ENCODE results near the gene CDH13. TPM values are rescaled to one million over a fixed set of nuclear protein-coding genes. Genes with fewer than 3 reads are reported as not detected.

CDH13 gene
- total and polyA plus RNA-seq, 10 of the 15 experiments (the other 5 are each of a cell fraction or from before 2014, with no cell fraction given) = under 0.01 to 0.05 TPM; not detected in 8

GRCh38 chr16:83802135-83802534 is 1175.4 kb downstream of the CDH13 start:
- H3K9me3 ChIP-seq (replicated peaks; ENCODE audit: control insufficient read depth, insufficient read depth, low read length) = no peaks in the 10 kb centered on the region
- H3K4me2 ChIP-seq (ENCODE audit: control insufficient read depth, insufficient read depth) = peak overlapping the region; percentile 7; the same call in 1 of the 2 replicates
- H3K79me2 ChIP-seq (ENCODE audit: control insufficient read depth, insufficient read depth, low read length) = no peaks in the 10 kb centered on the region
- no peak overlapping the region for H3K4me3 ChIP-seq
- 0% methylated on average over 6 of the region's 6 CpGs for WGBS (ENCODE audit: insufficient coverage, insufficient replicate concordance, low lambda C conversion rate, missing lambda C conversion rate)
- ChIA-PET CTCF (no interaction called here), POLR2A (no interaction called here), RAD21 (ENCODE audit: unreplicated experiment) (no interaction called here), SMC1A (ENCODE audit: uncharacterized antibody, unreplicated experiment) (no interaction called here)
- ATAC-seq (peak; percentile 85), FAIRE-seq (no peak), DNase-seq (ENCODE audit: low read depth, low spot score) (no peak)
- no peaks in the 10 kb centered on the region for H4K20me1 ChIP-seq (ENCODE audit: control insufficient read depth, insufficient read depth)
- H3K36me3 ChIP-seq (ENCODE audit: control insufficient read depth in 2 of 2, insufficient read depth in 2 of 2, low read length in 1 of 2) = no peaks in the 10 kb centered on the region
- intact Hi-C loops (cut with micrococcal nuclease; ENCODE audit: unreplicated experiment) (no loop called here), in situ Hi-C loops (cut with MboI) (no loop called here)
- BruUV-seq (replicated peaks) = no TSS peak
- H3K4me1 ChIP-seq (ENCODE audit: control insufficient read depth, insufficient read depth, low read length) = peaks cover 4% of the 10 kb centered on the region; the same call in 1 of the 2 replicates
- no peak overlapping the region for H3K27ac ChIP-seq (ENCODE audit: control insufficient read depth, insufficient read depth)
- H3K27me3 ChIP-seq (replicated peaks in 1 of 2; ENCODE audit: control insufficient read depth in 2 of 2, insufficient read depth in 2 of 2, low read length in 1 of 2) = no peaks in the 10 kb centered on the region; a peak in 1 of 4 replicates
- H2AFZ ChIP-seq (ENCODE audit: control insufficient read depth, low read depth, low read length) = no peak overlapping the region
- H3K9ac ChIP-seq (ENCODE audit: control insufficient read depth, insufficient read depth, low read length) = no peak overlapping the region
- TF ChIP-seq TCF7 (IDR thresholded peaks at IDR 0.05; ENCODE audit: borderline replicate concordance) (no peak), IRF4 (IDR thresholded peaks at IDR 0.05; ENCODE audit: low read depth, low read length) (no peak)

GRCh38 chr16:83802554-83803205 is 1175.9 kb downstream of the CDH13 start:
- Histone ChIP-seq H3K4me3 (no peak overlapping the region), H3K4me1 (ENCODE audit: control insufficient read depth, insufficient read depth, low read length) (peaks cover 4% of the 10 kb centered on the region; the same call in 1 of the 2 replicates), H4K20me1 (ENCODE audit: control insufficient read depth, insufficient read depth) (no peaks in the 10 kb centered on the region), H2AFZ (ENCODE audit: control insufficient read depth, low read depth, low read length) (no peak overlapping the region), H3K36me3 (ENCODE audit: control insufficient read depth in 2 of 2, insufficient read depth in 2 of 2, low read length in 1 of 2) (no peaks in the 10 kb centered on the region), H3K9ac (ENCODE audit: control insufficient read depth, insufficient read depth, low read length) (no peak overlapping the region), H3K4me2 (ENCODE audit: control insufficient read depth, insufficient read depth) (0 out of 2 replicates have a peak overlapping the region, but pooled peaks have one; percentile 7), H3K27me3 (replicated peaks in 1 of 2; ENCODE audit: control insufficient read depth in 2 of 2, insufficient read depth in 2 of 2, low read length in 1 of 2) (no peaks in the 10 kb centered on the region; a peak in 1 of 4 replicates), H3K27ac (ENCODE audit: control insufficient read depth, insufficient read depth) (no peak overlapping the region), H3K79me2 (ENCODE audit: control insufficient read depth, insufficient read depth, low read length) (no peaks in the 10 kb centered on the region), H3K9me3 (replicated peaks; ENCODE audit: control insufficient read depth, insufficient read depth, low read length) (no peaks in the 10 kb centered on the region)
- SMC1A ChIA-PET (ENCODE audit: uncharacterized antibody, unreplicated experiment) = no interaction called here
- RAD21 ChIA-PET (ENCODE audit: unreplicated experiment) = no interaction called here
- in situ Hi-C loops (cut with MboI) = no loop called here
- no peak for DNase-seq (ENCODE audit: low read depth, low spot score)
- no peak for FAIRE-seq
- ATAC-seq = peak; percentile 23
- 63% methylated on average over 11 of the region's 11 CpGs for WGBS (ENCODE audit: insufficient coverage, insufficient replicate concordance, low lambda C conversion rate, missing lambda C conversion rate)
- BruUV-seq (replicated peaks) = no TSS peak
- intact Hi-C loops (cut with micrococcal nuclease; ENCODE audit: unreplicated experiment) = no loop called here
- CTCF ChIA-PET = no interaction called here
- POLR2A ChIA-PET = no interaction called here
- no peak for TF ChIP-seq BHLHE40 (IDR thresholded peaks at IDR 0.05; ENCODE audit: borderline replicate concordance in 1 of 2, low read depth in 2 of 2, low read length in 1 of 2)
- no peak for TF ChIP-seq POLR2AphosphoS2 (IDR thresholded peaks at IDR 0.05; ENCODE audit: low read depth, low read length)
- TF ChIP-seq IKZF2 (IDR thresholded peaks at IDR 0.05) = no peak
- no peak for TF ChIP-seq ZBED1 (IDR thresholded peaks at IDR 0.05; ENCODE audit: borderline replicate concordance)
- TF ChIP-seq E4F1 (IDR thresholded peaks at IDR 0.05; ENCODE audit: borderline replicate concordance, partially characterized antibody) = no peak
- no peak for TF ChIP-seq STAT1 (conservative IDR thresholded peaks at IDR 0.05)
- no peak for TF ChIP-seq PAX8 (IDR thresholded peaks at IDR 0.05)
- TF ChIP-seq NR2C1 (IDR thresholded peaks at IDR 0.05) = no peak
- TF ChIP-seq NRF1 (conservative IDR thresholded peaks at IDR 0.05; ENCODE audit: low read depth, low read length) = no peak
- no peak for TF ChIP-seq CBX5 (IDR thresholded peaks at IDR 0.05; ENCODE audit: low read depth)
- TF ChIP-seq BCL11A (IDR thresholded peaks at IDR 0.05; ENCODE audit: low read depth, low read length) = no peak
- no peak for TF ChIP-seq SIN3A (IDR thresholded peaks at IDR 0.05; ENCODE audit: low read depth, low read length)
- no peak for TF ChIP-seq MXI1 (IDR thresholded peaks at IDR 0.05; ENCODE audit: low read depth, low read length)
